Upper lobe of right lung (tissue), 1 donor: ENCODE measurements around the gene KRCC1. TPM values are rescaled to one million over a fixed set of nuclear protein-coding genes. Genes with fewer than 3 reads are reported as not detected.
"Not testable (repeated sequence)": the region's sequence is repeated elsewhere in the genome, so short reads cannot be mapped to it uniquely, and the experiment has no call there.

Source experiments
- ATAC-seq: fragments of 200-7000 bp; cut with Tn5 transposase; one replicate; pipeline ENCODE4 v1.9.1; 2020; ENCODE audit warnings: mild to moderate bottlenecking, moderate library complexity
- DNase-seq: peaks from one replicate; pipeline ENCODE4 v3.0.0-alpha.2; 2020
- H3K27ac ChIP-seq: fragments of 200-600 bp; one replicate; pipeline ENCODE4 v1.8.0; 2022
- H3K27me3 ChIP-seq: fragments of 200-600 bp; one replicate; pipeline ENCODE4 v1.8.0; 2022; ENCODE audit warnings: mild to moderate bottlenecking
- H3K36me3 ChIP-seq: fragments of 200-600 bp; one replicate; pipeline ENCODE4 v1.8.0; 2022
- H3K4me1 ChIP-seq: fragments of 200-600 bp; one replicate; pipeline ENCODE4 v1.8.0; 2022
- H3K4me3 ChIP-seq: fragments of 200-600 bp; one replicate; pipeline ENCODE4 v1.8.0; 2022; ENCODE audit warnings: mild to moderate bottlenecking
- H3K9me3 ChIP-seq: fragments of 200-600 bp; one replicate; pipeline ENCODE4 v1.8.0; 2022
- intact Hi-C: fragments of 100-400 bp; cut with DNase I; formaldehyde crosslinking; loops from one replicate; pipeline ENCODE4 v1.11.0; 2022
- microRNA-seq: library from miRNA; unstranded; fragments of <30 nt; microRNA quantifications from one replicate; pipeline ENCODE4 v1.2.0, GENCODE V29; 2020; ENCODE audit warnings: borderline microRNAs expressed
- total RNA-seq: library from RNA; stranded (reverse); fragmentation: NEBNext Ultra II Directional; extraction: Animal tissue kit (Norgen Biotek cat#: 25700); gene quantifications from one replicate; pipeline ENCODE4 v1.2.1, GENCODE V29; 2021
- donor health status: DM: no; HTN: yes; CAD: no; lungs with severe emphysema.

Gene KRCC1
- total RNA-seq, 1 donor from 2014 or later = 18.9 TPM

- H3K4me1 ChIP-seq, intact Hi-C loops, ATAC-seq: not testable (repeated sequence)
Measured at GRCh38 chr2:87985902-87986301, 69.7 kb downstream of the KRCC1 start.

DNA sequence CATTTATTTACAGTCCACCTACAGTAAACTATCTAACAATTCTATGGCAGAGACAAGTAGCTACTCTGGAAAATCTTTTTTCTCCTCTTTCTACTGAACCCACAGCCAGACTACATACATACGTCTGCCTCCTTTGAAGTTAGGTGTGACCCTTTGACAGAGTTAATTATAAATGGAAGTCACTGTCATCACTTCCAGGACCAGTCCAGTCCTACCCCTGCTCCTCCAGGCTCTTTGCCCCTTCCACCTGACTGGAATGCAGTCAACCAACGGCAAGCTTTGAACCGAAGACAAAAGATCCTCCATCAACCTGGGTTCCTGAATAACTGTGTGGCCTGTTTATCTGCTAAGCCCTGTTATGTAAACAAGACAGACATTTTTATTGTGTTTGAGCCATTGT lies 74.4 kb downstream of the KRCC1 start:
- H3K27me3 ChIP-seq, H3K36me3 ChIP-seq, intact Hi-C loops, H3K27ac ChIP-seq, H3K9me3 ChIP-seq, H3K4me1 ChIP-seq, DNase-seq, H3K4me3 ChIP-seq, ATAC-seq: not testable (repeated sequence)

More at GRCh38 chr2:87985902-87986301, 69.7 kb downstream of the KRCC1 start:
- not testable (repeated sequence) for H3K4me3 ChIP-seq, H3K27ac ChIP-seq, H3K9me3 ChIP-seq, DNase-seq, H3K36me3 ChIP-seq, H3K27me3 ChIP-seq

Small RNA genes lying within 50 kb of the gene (microRNA-seq; reads per million reads assigned to microRNA genes)
- gene MIR4780 = not detected

Other genes with a start within 250 kb of the KRCC1 start
- 3.5 TPM for gene RGPD2, start 230.0 kb downstream of the KRCC1 start, total RNA-seq
- not detected for gene RNU2-63P, start 39.2 kb downstream of the KRCC1 start, total RNA-seq
- gene SMYD1, start 12.0 kb upstream of the KRCC1 start, total RNA-seq = not detected
- gene FABP1, start 72.3 kb upstream of the KRCC1 start, total RNA-seq = not detected
- gene THNSL2, start 114.6 kb upstream of the KRCC1 start, total RNA-seq = 20.3 TPM